RWPE2 (cell line): ENCODE measurements around the gene PARVB.

ENCODE experiments used
- ATAC-seq: fragments of 200-7000 bp; cut with Tn5 transposase; 3 replicates; pipeline ENCODE4 v1.9.1; 2021; ENCODE audit warnings: low read depth
- DNase-seq: peaks from one replicate; pipeline ENCODE4 v3.0.0-alpha.2; 2020; ENCODE audit warnings: low spot score
- H3K27ac ChIP-seq: fragments of 450-650 bp; 2 replicates; pipeline ENCODE4 v1.5.1; 2017; ENCODE audit warnings: mild to moderate bottlenecking; ENCODE audit not compliant: poor library complexity, severe bottlenecking
- H3K27me3 ChIP-seq: fragments of 250-450 bp; sonication (Bioruptor Pico); 2 replicates; pipeline ENCODE4 v1.5.1; 2021; ENCODE audit warnings: mild to moderate bottlenecking, moderate library complexity; ENCODE audit not compliant: insufficient read depth, poor library complexity, severe bottlenecking
- H3K36me3 ChIP-seq: fragments of 250-450 bp; sonication (Bioruptor Pico); 2 replicates; pipeline ENCODE4 v1.5.1; 2020; ENCODE audit warnings: low read depth, mild to moderate bottlenecking, moderate library complexity
- H3K4me1 ChIP-seq: fragments of 250-450 bp; sonication (Bioruptor Pico); 2 replicates; pipeline ENCODE4 v1.5.1; 2021; ENCODE audit warnings: mild to moderate bottlenecking, moderate library complexity; ENCODE audit not compliant: insufficient read depth, poor library complexity, severe bottlenecking
- H3K4me3 ChIP-seq: fragments of 250-450 bp; sonication (Bioruptor Pico); 2 replicates; pipeline ENCODE4 v1.5.1; 2021; ENCODE audit warnings: mild to moderate bottlenecking, moderate library complexity; ENCODE audit not compliant: severe bottlenecking
- H3K9me3 ChIP-seq: fragments of 250-450 bp; sonication (Bioruptor Pico); 2 replicates; pipeline ENCODE4 v1.5.1; 2021; ENCODE audit warnings: mild to moderate bottlenecking, moderate library complexity; ENCODE audit not compliant: severe bottlenecking
- TF ChIP-seq, protein P1 (sequence below): fragments of 450-650 bp; IDR thresholded peaks from one replicate; pipeline ENCODE4 v1.5.1; 2017; ENCODE audit warnings: mild to moderate bottlenecking, moderate library complexity; ENCODE audit not compliant: poor library complexity, severe bottlenecking

Gene PARVB

GRCh38 chr22:44220727-44221680 is 196.9 kb downstream of the PARVB start:
- H3K27ac ChIP-seq, result no peak overlapping the region
- ATAC-seq (no peak), DNase-seq (no peak)
- TF ChIP-seq, protein P1, sequence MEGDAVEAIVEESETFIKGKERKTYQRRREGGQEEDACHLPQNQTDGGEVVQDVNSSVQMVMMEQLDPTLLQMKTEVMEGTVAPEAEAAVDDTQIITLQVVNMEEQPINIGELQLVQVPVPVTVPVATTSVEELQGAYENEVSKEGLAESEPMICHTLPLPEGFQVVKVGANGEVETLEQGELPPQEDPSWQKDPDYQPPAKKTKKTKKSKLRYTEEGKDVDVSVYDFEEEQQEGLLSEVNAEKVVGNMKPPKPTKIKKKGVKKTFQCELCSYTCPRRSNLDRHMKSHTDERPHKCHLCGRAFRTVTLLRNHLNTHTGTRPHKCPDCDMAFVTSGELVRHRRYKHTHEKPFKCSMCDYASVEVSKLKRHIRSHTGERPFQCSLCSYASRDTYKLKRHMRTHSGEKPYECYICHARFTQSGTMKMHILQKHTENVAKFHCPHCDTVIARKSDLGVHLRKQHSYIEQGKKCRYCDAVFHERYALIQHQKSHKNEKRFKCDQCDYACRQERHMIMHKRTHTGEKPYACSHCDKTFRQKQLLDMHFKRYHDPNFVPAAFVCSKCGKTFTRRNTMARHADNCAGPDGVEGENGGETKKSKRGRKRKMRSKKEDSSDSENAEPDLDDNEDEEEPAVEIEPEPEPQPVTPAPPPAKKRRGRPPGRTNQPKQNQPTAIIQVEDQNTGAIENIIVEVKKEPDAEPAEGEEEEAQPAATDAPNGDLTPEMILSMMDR, result no peak
- H3K9me3 ChIP-seq, result no peaks in the 10 kb centered on the region
- H3K4me3 ChIP-seq, result no peak overlapping the region
- H3K36me3 ChIP-seq, result no peaks in the 10 kb centered on the region
- H3K27me3 ChIP-seq, result no peaks in the 10 kb centered on the region
- H3K4me1 ChIP-seq, result no peaks in the 10 kb centered on the region

GRCh38 chr22:44221710-44222475 is 197.8 kb downstream of the PARVB start:
- Histone ChIP-seq H3K27ac (no peak overlapping the region), H3K9me3 (no peaks in the 10 kb centered on the region), H3K4me3 (no peak overlapping the region), H3K4me1 (no peaks in the 10 kb centered on the region), H3K27me3 (no peaks in the 10 kb centered on the region), H3K36me3 (no peaks in the 10 kb centered on the region)
- ATAC-seq (no peak), DNase-seq (no peak)
- TF ChIP-seq, protein P1, result no peak
